ENCODE measurements around the gene TSHZ3. TPM values are rescaled to one million over a fixed set of nuclear protein-coding genes. Genes with fewer than 3 reads are reported as not detected.

Gene TSHZ3, protein sequence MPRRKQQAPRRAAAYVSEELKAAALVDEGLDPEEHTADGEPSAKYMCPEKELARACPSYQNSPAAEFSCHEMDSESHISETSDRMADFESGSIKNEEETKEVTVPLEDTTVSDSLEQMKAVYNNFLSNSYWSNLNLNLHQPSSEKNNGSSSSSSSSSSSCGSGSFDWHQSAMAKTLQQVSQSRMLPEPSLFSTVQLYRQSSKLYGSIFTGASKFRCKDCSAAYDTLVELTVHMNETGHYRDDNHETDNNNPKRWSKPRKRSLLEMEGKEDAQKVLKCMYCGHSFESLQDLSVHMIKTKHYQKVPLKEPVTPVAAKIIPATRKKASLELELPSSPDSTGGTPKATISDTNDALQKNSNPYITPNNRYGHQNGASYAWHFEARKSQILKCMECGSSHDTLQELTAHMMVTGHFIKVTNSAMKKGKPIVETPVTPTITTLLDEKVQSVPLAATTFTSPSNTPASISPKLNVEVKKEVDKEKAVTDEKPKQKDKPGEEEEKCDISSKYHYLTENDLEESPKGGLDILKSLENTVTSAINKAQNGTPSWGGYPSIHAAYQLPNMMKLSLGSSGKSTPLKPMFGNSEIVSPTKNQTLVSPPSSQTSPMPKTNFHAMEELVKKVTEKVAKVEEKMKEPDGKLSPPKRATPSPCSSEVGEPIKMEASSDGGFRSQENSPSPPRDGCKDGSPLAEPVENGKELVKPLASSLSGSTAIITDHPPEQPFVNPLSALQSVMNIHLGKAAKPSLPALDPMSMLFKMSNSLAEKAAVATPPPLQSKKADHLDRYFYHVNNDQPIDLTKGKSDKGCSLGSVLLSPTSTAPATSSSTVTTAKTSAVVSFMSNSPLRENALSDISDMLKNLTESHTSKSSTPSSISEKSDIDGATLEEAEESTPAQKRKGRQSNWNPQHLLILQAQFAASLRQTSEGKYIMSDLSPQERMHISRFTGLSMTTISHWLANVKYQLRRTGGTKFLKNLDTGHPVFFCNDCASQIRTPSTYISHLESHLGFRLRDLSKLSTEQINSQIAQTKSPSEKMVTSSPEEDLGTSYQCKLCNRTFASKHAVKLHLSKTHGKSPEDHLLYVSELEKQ
- not detected for polyA plus RNA-seq (ENCODE audit: low read depth in 6 of 6)

DNA sequence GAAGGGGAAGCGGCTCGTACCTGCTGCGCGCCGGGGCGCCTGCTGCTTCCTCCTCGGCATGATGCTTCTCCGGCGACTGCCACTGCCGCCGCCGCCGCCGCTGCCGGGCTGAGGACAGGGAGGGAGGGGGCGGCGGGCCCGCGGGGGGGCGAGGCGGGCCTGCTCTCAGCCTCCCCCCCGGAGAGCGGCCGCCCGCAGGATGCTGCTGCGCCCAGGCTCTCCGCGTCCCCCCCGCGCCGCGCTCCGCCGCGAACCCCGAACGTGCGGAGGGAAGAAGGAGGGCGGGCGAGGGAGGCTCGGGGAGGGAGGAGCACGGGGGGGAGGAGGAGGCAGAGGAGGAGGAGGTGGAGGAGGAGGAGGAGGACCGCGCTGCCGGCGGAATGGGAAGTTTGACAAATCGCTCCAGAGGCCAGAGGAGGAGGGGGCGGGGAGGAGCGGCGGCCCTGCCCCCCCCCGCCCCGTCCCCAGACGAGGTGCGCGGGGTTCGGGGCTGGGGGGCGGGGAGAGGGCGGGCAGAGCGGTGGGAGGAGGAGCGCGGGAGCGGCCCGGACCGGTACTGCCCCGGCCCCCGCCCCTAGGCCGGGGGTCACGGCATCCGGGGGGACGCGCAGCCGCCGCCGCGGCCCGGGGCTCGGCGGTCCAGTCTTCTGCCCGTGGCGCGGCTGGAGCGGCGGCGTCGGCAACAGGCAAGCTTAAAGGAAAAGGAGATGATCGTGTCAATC lies at the start of gene TSHZ3:
Gene TSHZ3 (minus strand): TSS at position 277 of the 722 bp plus-strand sequence. CDS start 217 bp downstream, at position 60.
- Mint-ChIP-seq H3K9me3 (peaks cover 0 to 3% (median 0%) of the 10 kb centered on the region in 7 donors), H3K4me3 (peak within 1 kb of the TSS; percentile 78 to 95 (median 82)), H3K27me3 (peaks cover 58 to 79% (median 71%) of the 10 kb centered on the region in 3 donors), H3K4me1 (peaks cover 12 to 19% (median 18%) of the 10 kb centered on the region in 3 donors), H3K36me3 (peaks cover 0 to 17% of the 10 kb centered on the region in 2 donors), H3K27ac (peak within 1 kb of the TSS in 1 of 6 donors; percentile 33)
- ATAC-seq (ENCODE audit: low read depth in 2 of 2) (no peak), DNase-seq (no peak)

DNA sequence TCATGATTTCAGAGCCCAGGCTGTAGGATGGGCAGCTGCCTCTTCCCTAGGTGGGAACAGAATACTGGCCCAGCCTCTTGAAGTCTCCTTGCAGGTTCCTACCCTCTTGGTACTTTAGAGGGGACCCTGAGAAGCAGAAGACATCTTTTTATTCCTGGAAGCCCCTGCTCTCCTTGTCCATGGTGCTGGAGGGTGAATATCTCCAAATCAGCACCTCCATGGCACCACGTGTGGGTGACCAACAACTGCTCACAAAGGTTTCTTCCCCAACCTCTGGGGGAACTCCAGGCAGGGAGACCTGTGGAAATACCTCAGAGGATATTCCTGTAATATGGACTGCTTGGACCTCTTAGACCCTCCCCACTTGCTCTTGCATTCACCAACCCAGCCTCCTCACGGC lies 48.1 kb upstream of the TSHZ3 start:
- H3K36me3 Mint-ChIP-seq = no peaks in the 10 kb centered on the region
- DNase-seq (no peak), ATAC-seq (ENCODE audit: low read depth in 2 of 2) (no peak)
- peaks cover 0 to 8% (median 0%) of the 10 kb centered on the region in 7 donors for H3K9me3 Mint-ChIP-seq
- no peak overlapping the region for H3K27ac Mint-ChIP-seq
- H3K4me3 Mint-ChIP-seq = no peak overlapping the region
- H3K4me1 Mint-ChIP-seq = no peaks in the 10 kb centered on the region
- peaks cover 0 to 3% (median 0%) of the 10 kb centered on the region in 3 donors for H3K27me3 Mint-ChIP-seq

- H3K4me1 Mint-ChIP-seq = no peaks in the 10 kb centered on the region
- H3K9me3 Mint-ChIP-seq = peaks cover 0 to 3% (median 0%) of the 10 kb centered on the region in 7 donors
- no peaks in the 10 kb centered on the region for H3K36me3 Mint-ChIP-seq
- peaks cover 0 to 7% (median 0%) of the 10 kb centered on the region in 3 donors for H3K27me3 Mint-ChIP-seq
- ATAC-seq (ENCODE audit: low read depth in 2 of 2) = no peak
- H3K4me3 Mint-ChIP-seq = no peak overlapping the region
- DNase-seq = no peak
- H3K27ac Mint-ChIP-seq = no peak overlapping the region
Observed at GRCh38 chr19:31392464-31392863, 43.2 kb upstream of the TSHZ3 start.

DNA sequence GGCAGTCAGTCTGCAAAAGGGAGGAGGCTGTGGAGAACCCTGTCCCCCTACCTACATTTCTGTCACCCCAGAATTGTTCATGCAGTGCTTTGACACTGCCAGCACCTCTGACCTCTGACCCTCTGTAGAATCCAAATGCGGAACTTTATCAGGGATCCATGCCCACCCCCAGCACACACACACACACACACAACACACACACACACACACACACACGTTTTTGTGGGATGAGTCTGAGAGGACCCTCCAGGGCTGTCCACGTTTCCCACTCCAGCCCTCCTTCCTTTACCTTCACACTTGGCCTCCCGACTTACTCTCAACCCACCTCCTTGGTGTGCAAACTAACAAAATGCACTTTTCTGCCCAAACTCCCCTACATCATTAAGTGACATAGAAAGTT lies 42.3 kb upstream of the TSHZ3 start:
- no peak overlapping the region for H3K4me3 Mint-ChIP-seq
- H3K27ac Mint-ChIP-seq = no peak overlapping the region
- H3K9me3 Mint-ChIP-seq = peaks cover 0 to 3% (median 0%) of the 10 kb centered on the region in 7 donors
- no peaks in the 10 kb centered on the region for H3K4me1 Mint-ChIP-seq
- peaks cover 0 to 7% (median 0%) of the 10 kb centered on the region in 3 donors for H3K27me3 Mint-ChIP-seq
- no peak for DNase-seq
- no peak for ATAC-seq (ENCODE audit: low read depth in 2 of 2)
- no peaks in the 10 kb centered on the region for H3K36me3 Mint-ChIP-seq

- Mint-ChIP-seq H3K36me3 (no peaks in the 10 kb centered on the region), H3K4me1 (no peaks in the 10 kb centered on the region), H3K9me3 (peaks cover 0 to 3% (median 0%) of the 10 kb centered on the region in 7 donors), H3K4me3 (no peak overlapping the region), H3K27ac (no peak overlapping the region), H3K27me3 (peaks cover 0 to 7% (median 0%) of the 10 kb centered on the region in 3 donors)
- DNase-seq (no peak), ATAC-seq (ENCODE audit: low read depth in 2 of 2) (no peak)
Observed at GRCh38 chr19:31390711-31391110, 41.5 kb upstream of the TSHZ3 start.

DNA sequence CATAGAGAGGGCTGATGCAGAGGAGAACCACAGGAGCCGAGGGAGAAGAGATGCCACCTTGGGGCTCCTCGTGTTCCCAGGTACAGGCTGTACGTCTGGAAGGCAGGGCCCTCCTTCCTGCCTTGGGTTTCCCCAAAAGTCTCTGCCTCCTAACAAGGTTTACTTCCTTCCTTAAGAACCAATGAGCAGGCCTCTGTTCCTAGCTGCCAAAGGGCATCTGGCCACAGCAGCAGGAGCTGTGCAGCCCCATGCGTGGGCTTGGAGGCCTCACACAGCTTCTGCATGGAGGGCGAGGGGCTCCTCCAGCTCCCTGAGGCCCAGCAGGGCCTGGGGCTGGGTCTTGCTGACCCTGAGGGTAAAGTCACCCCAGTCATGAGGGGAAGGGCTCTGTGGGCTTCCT lies 40.6 kb upstream of the TSHZ3 start:
- peaks cover 0 to 7% (median 0%) of the 10 kb centered on the region in 3 donors for H3K27me3 Mint-ChIP-seq
- no peak overlapping the region for H3K27ac Mint-ChIP-seq
- H3K4me1 Mint-ChIP-seq = no peaks in the 10 kb centered on the region
- ATAC-seq (ENCODE audit: low read depth in 2 of 2) (no peak), DNase-seq (no peak)
- H3K4me3 Mint-ChIP-seq = no peak overlapping the region
- H3K9me3 Mint-ChIP-seq = peaks cover 0 to 3% (median 0%) of the 10 kb centered on the region in 7 donors
- no peaks in the 10 kb centered on the region for H3K36me3 Mint-ChIP-seq

DNA sequence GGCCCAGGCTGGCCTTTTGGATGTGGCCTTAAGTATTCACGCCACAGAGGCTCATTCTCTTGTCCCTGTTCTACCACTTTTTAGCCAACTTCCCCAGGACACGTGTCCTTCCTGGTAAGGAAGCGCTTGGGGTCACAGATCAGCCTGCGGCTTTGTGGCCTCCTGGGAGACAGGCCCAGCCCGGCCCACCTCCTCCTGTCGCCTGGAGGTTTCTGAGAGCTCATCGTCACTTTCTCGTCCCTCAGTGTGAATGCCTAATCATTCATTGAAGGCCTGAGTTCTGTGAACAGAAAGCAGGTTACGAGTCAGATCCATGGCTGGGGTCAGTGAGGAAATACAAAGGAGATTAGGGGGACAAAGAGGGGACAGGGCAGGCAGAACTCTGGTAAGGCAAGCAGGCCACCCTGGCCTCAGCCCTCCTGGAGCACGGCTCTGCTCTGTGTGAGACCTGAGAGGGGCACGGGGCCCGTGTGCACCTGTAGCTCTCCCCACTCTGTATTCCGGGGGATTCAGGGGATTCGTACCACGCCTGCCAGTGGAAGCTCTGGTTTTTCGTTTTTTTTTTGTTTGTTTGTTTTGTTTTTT lies 38.6 kb upstream of the TSHZ3 start:
- DNase-seq (no peak), ATAC-seq (ENCODE audit: low read depth in 2 of 2) (no peak)
- Mint-ChIP-seq H3K27ac (no peak overlapping the region), H3K27me3 (peaks cover 0 to 7% (median 0%) of the 10 kb centered on the region in 3 donors), H3K4me1 (no peaks in the 10 kb centered on the region), H3K36me3 (no peaks in the 10 kb centered on the region), H3K4me3 (no peak overlapping the region), H3K9me3 (peaks cover 0 to 5% (median 0%) of the 10 kb centered on the region in 7 donors)

DNA sequence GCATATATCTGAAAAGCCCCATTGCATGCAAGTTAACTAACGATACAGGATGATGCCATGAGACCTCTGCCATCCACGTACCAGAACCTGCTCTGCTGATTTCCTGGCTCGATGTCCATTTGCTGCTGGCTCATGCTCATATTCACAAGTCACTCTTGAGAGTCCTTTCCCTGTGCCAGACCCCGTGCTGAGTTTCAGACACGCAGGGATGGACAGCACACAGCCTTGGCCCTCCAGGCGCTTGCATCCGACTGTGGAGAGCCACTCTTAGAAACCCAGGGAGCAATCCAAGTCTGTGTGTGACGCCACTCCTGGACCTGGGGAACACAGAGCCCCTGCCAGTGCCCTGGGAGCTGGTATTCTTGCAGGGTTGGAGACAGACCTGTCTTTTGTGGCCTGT lies 37.6 kb upstream of the TSHZ3 start:
- no peak for DNase-seq
- Mint-ChIP-seq H3K4me1 (no peaks in the 10 kb centered on the region), H3K27ac (no peak overlapping the region), H3K27me3 (peaks cover 0 to 3% (median 0%) of the 10 kb centered on the region in 3 donors), H3K36me3 (no peaks in the 10 kb centered on the region), H3K4me3 (no peak overlapping the region), H3K9me3 (peaks cover 0 to 5% (median 0%) of the 10 kb centered on the region in 7 donors)
- no peak for ATAC-seq (ENCODE audit: low read depth in 2 of 2)

- Mint-ChIP-seq H3K27ac (no peak overlapping the region), H3K9me3 (peaks cover 0 to 5% (median 2%) of the 10 kb centered on the region in 7 donors), H3K4me1 (no peaks in the 10 kb centered on the region), H3K4me3 (no peak overlapping the region), H3K36me3 (no peaks in the 10 kb centered on the region), H3K27me3 (no peaks in the 10 kb centered on the region)
- no peak for DNase-seq
- no peak for ATAC-seq (ENCODE audit: low read depth in 2 of 2)
Observed at GRCh38 chr19:31385744-31386143, 36.5 kb upstream of the TSHZ3 start.

GRCh38 chr19:31383553-31383952 lies 34.3 kb upstream of the TSHZ3 start:
- Mint-ChIP-seq H3K36me3 (no peaks in the 10 kb centered on the region), H3K27ac (no peak overlapping the region), H3K4me1 (no peaks in the 10 kb centered on the region), H3K27me3 (no peaks in the 10 kb centered on the region), H3K4me3 (no peak overlapping the region), H3K9me3 (peaks cover 0 to 5% (median 2%) of the 10 kb centered on the region in 7 donors)
- ATAC-seq (ENCODE audit: low read depth in 2 of 2) (no peak), DNase-seq (no peak)

GRCh38 chr19:31380854-31381253 lies 31.6 kb upstream of the TSHZ3 start:
- Mint-ChIP-seq H3K4me1 (no peaks in the 10 kb centered on the region), H3K36me3 (no peaks in the 10 kb centered on the region), H3K27ac (no peak overlapping the region), H3K4me3 (no peak overlapping the region), H3K9me3 (peaks cover 0 to 5% (median 2%) of the 10 kb centered on the region in 7 donors), H3K27me3 (no peaks in the 10 kb centered on the region)
- ATAC-seq (ENCODE audit: low read depth in 2 of 2) (no peak), DNase-seq (no peak)

DNA sequence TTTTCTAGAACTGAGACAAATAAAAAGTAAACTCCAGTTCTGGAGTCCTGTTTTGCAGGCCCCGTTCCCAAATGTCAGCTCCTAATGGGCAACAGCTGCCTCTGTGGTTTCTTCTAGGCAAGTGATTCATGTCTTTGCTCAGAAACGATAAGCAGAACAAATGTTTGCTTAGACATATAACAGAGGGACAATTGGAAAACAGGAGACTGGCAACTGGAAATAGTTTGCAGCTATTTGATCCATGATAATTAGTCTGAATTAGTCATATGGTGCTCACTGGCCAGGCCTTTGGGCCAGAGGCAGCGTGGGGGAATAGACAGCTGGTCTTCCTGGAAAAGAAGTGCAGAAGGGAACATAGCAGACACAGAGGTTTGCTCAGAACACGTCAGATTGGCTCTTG lies 29.2 kb upstream of the TSHZ3 start:
- ATAC-seq (ENCODE audit: low read depth in 2 of 2) = no peak
- no peaks in the 10 kb centered on the region for H3K4me1 Mint-ChIP-seq
- peaks cover 0 to 6% (median 1%) of the 10 kb centered on the region in 7 donors for H3K9me3 Mint-ChIP-seq
- no peak overlapping the region for H3K4me3 Mint-ChIP-seq
- no peak for DNase-seq
- H3K36me3 Mint-ChIP-seq = no peaks in the 10 kb centered on the region
- H3K27ac Mint-ChIP-seq = peak overlapping the region in 1 of 6 donors; percentile 30
- no peaks in the 10 kb centered on the region for H3K27me3 Mint-ChIP-seq

Data from naive B cell (primary cell).